Right lobe of liver (tissue), 4 donors: Measurements from ENCODE around the gene LGALS12.

Experiments used
- POLR2A ChIP-seq: fragments of 450-650 bp; IDR thresholded peaks from one replicate; pipeline ENCODE4 v1.6.1; 2017; ENCODE audit warnings: antibody characterized with exemption, mild to moderate bottlenecking
- TF ChIP-seq, protein P1 (sequence below), 4 donors: fragments of 200-600 bp in 3 of 4; fragments of 450-650 bp in 1 of 4; IDR thresholded peaks; one replicate each; pipeline versions ENCODE4 v1.5.1 to v1.8.0; 2016 to 2022; ENCODE audit warnings: antibody characterized with exemption in 4 of 4, mild to moderate bottlenecking in 2 of 4
- donor health status: DM: no; HTN: no; CAD: no.
- donor health status: DM: no; HTN: no; CAD: no.
- donor health status: DM: no; HTN: yes; CAD: no.

DNA sequence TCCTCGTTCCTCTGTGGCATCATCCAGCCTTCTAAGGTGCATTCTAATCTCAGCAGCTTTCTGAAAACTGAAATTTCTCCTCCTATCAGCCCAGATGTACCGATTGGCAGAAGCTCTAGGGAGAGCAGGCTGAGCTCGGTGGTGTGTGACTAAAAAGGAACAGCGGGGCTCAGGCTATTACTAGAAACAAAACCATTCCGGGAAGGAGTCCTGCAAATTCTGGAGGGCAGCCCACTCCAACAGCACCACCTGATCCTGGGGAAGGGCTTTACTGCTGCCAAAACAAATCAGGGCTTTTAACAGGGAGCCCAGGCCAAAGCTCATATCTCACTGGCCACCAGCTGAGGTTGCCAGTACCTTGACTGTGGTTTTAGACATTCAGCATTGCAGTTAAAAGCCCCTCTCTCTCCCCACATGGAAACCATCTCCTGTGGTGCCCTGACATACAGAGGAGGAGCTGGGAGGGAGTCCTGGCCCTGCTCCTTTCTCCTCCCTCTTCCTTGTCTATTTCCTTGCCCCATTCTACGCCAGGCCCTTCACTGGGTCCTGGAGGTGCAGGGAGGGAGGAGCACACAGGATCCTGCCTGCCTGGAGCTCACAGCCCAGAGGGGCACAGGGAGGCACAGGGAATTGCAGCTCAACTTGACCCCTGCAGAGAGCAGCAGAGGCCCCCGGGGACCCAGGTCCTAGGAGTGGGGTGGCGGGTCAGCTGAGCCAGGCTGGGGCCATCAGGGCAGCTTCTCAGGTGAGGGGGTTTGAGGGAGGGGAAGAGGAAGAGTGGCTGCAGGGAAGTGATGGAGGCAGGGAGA is 31.6 kb downstream of the LGALS12 start:
- TF ChIP-seq, protein P1, sequence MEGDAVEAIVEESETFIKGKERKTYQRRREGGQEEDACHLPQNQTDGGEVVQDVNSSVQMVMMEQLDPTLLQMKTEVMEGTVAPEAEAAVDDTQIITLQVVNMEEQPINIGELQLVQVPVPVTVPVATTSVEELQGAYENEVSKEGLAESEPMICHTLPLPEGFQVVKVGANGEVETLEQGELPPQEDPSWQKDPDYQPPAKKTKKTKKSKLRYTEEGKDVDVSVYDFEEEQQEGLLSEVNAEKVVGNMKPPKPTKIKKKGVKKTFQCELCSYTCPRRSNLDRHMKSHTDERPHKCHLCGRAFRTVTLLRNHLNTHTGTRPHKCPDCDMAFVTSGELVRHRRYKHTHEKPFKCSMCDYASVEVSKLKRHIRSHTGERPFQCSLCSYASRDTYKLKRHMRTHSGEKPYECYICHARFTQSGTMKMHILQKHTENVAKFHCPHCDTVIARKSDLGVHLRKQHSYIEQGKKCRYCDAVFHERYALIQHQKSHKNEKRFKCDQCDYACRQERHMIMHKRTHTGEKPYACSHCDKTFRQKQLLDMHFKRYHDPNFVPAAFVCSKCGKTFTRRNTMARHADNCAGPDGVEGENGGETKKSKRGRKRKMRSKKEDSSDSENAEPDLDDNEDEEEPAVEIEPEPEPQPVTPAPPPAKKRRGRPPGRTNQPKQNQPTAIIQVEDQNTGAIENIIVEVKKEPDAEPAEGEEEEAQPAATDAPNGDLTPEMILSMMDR (IDR thresholded peaks at IDR 0.05) = no peak
- peak; percentile 47 for TF ChIP-seq POLR2A
